OCI-LY3 (cell line): ENCODE measurements around the gene RPTN.

ENCODE experiments used
- H2AFZ ChIP-seq: fragments of 200-600, 300-600 bp; shearing (Covaris generic); 2 replicates; pipeline ENCODE4 v1.6.0; 2014; ENCODE audit warnings: antibody characterized with exemption, low read depth, low read length
- H3K27ac ChIP-seq: fragments of 200-600, 300-600 bp; sonication (generic); 2 replicates; pipeline ENCODE4 v1.5.1; 2014; ENCODE audit warnings: mild to moderate bottlenecking, low read length, moderate library complexity, mixed read lengths
- H3K27me3 ChIP-seq: fragments of 200-600, 300-600 bp; sonication (generic); 2 replicates; pipeline ENCODE4 v1.6.1; 2014; ENCODE audit warnings: low read depth, low read length, mixed read lengths
- H3K36me3 ChIP-seq: fragments of 200-600, 300-600 bp; sonication (generic); replicated peaks from 2 replicates; pipeline ENCODE3; 2014; ENCODE audit warnings: low read depth, low read length, mixed read lengths
- H3K4me1 ChIP-seq: fragments of 300-600, 200-600 bp; sonication (generic); 2 replicates; pipeline ENCODE4 v1.6.1; 2014; ENCODE audit warnings: low read length, mixed read lengths
- H3K4me2 ChIP-seq: fragments of 200-600, 300-600 bp; sonication (generic); 2 replicates; pipeline ENCODE4 v1.6.1; 2014; ENCODE audit warnings: low read length, mixed read lengths
- H3K4me3 ChIP-seq: fragments of 300-600, 200-600 bp; sonication (generic); 2 replicates; pipeline ENCODE4 v1.5.1; 2014; ENCODE audit warnings: antibody characterized with exemption, mild to moderate bottlenecking, low read length, moderate library complexity
- H3K79me2 ChIP-seq: fragments of 300-600, 200-600 bp; shearing (Covaris generic); 2 replicates; pipeline ENCODE4 v1.6.1; 2014; ENCODE audit warnings: mild to moderate bottlenecking, low read length, mixed read lengths
- H3K9ac ChIP-seq: fragments of 300-600, 200-600 bp; shearing (Covaris generic); 2 replicates; pipeline ENCODE4 v1.6.0; 2014; ENCODE audit warnings: mild to moderate bottlenecking, low read length, moderate library complexity
- H3K9me3 ChIP-seq: fragments of 200-600, 300-600 bp; shearing (Covaris generic); 2 replicates; pipeline ENCODE4 v1.6.1; 2014; ENCODE audit warnings: low read length, mixed read lengths; ENCODE audit not compliant: insufficient read depth
- H4K20me1 ChIP-seq: fragments of 200-600, 300-600 bp; sonication (generic); 2 replicates; pipeline ENCODE4 v1.6.1; 2016; ENCODE audit warnings: low read length, mixed read lengths; ENCODE audit not compliant: insufficient read depth
- EZH2phosphoT487 ChIP-seq: fragments of 200-600 bp; shearing (Covaris generic); IDR thresholded peaks from 2 replicates; pipeline ENCODE4 v1.6.1; 2018; ENCODE audit warnings: antibody characterized with exemption, mixed run types, low read depth
- TF ChIP-seq, protein P1 (sequence below): fragments of 200-600, 300-600 bp; sonication (generic); IDR thresholded peaks from 2 replicates; pipeline ENCODE4 v1.5.1; 2014; ENCODE audit warnings: antibody characterized with exemption, low read length, low read depth

RPTN gene

DNA sequence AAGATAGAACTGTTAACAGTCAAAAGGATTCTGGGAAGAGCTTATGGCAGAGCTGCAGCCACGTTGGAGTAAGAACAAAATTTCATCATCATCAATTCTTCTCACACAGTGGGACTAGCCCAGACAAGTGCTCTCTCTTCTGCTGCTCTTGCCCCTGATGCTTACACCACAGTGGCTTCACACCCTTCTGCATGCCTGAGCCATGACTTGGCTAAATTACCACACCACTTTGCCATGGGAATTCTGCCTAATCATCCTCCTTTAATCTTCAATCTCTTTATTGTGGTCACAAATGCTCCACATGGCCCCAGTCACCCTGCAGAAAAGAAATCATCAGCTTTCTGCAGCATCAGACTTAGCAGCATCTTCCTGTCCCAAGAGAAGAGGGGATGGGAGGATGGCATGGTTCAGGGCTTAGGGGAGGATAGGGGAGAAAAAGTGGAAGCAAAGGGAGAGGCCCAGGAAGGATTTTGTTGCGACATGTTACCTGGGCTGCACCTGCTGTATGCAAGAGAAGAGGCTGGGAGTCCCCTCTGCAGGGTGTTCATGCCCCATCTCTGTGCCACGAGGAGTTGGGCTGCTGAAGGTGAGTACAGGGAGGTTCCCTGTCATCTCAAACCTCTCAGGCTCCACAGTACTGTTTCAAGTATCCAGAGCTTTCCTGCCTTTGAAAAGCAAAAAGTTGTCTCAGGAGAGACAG lies 9.0 kb upstream of the RPTN start:
- H3K9ac ChIP-seq = no peak overlapping the region
- no peaks in the 10 kb centered on the region for H3K27me3 ChIP-seq
- no peak overlapping the region for H3K27ac ChIP-seq
- no peak overlapping the region for H2AFZ ChIP-seq
- H4K20me1 ChIP-seq = no peaks in the 10 kb centered on the region
- H3K4me1 ChIP-seq = peaks cover 20% of the 10 kb centered on the region
- no peaks in the 10 kb centered on the region for H3K36me3 ChIP-seq
- H3K4me2 ChIP-seq = no peak overlapping the region
- no peak overlapping the region for H3K4me3 ChIP-seq
- no peaks in the 10 kb centered on the region for H3K9me3 ChIP-seq
- no peak for TF ChIP-seq EZH2phosphoT487
- TF ChIP-seq, protein P1, sequence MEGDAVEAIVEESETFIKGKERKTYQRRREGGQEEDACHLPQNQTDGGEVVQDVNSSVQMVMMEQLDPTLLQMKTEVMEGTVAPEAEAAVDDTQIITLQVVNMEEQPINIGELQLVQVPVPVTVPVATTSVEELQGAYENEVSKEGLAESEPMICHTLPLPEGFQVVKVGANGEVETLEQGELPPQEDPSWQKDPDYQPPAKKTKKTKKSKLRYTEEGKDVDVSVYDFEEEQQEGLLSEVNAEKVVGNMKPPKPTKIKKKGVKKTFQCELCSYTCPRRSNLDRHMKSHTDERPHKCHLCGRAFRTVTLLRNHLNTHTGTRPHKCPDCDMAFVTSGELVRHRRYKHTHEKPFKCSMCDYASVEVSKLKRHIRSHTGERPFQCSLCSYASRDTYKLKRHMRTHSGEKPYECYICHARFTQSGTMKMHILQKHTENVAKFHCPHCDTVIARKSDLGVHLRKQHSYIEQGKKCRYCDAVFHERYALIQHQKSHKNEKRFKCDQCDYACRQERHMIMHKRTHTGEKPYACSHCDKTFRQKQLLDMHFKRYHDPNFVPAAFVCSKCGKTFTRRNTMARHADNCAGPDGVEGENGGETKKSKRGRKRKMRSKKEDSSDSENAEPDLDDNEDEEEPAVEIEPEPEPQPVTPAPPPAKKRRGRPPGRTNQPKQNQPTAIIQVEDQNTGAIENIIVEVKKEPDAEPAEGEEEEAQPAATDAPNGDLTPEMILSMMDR = no peak
- no peaks in the 10 kb centered on the region for H3K79me2 ChIP-seq

DNA sequence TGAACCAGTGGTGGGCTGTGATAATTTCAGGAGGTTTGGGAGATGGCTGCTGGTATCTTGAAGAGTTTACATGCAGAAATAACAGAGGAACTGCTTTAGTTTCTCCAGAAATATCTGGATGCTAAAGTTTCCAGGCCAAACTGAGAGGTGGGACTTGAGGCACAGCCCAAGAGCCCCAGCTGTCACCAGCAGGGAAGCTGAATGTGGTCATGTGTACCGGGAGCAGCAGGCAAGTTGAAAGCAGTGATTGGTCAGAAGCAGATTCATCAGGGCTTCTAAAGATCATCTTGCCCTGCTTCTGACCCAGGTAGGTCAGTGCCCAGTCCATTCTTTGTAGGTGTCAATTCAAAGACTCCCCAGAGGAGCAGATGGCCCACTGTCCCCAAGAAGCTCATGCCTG lies 7.9 kb upstream of the RPTN start:
- Histone ChIP-seq H3K27ac (no peak overlapping the region), H3K4me3 (no peak overlapping the region), H4K20me1 (no peaks in the 10 kb centered on the region), H2AFZ (no peak overlapping the region), H3K4me2 (no peak overlapping the region), H3K36me3 (no peaks in the 10 kb centered on the region), H3K27me3 (no peaks in the 10 kb centered on the region), H3K9ac (no peak overlapping the region), H3K79me2 (no peaks in the 10 kb centered on the region), H3K4me1 (peaks cover 20% of the 10 kb centered on the region), H3K9me3 (no peaks in the 10 kb centered on the region)
- TF ChIP-seq, protein P1 = no peak
- TF ChIP-seq EZH2phosphoT487 = no peak

DNA sequence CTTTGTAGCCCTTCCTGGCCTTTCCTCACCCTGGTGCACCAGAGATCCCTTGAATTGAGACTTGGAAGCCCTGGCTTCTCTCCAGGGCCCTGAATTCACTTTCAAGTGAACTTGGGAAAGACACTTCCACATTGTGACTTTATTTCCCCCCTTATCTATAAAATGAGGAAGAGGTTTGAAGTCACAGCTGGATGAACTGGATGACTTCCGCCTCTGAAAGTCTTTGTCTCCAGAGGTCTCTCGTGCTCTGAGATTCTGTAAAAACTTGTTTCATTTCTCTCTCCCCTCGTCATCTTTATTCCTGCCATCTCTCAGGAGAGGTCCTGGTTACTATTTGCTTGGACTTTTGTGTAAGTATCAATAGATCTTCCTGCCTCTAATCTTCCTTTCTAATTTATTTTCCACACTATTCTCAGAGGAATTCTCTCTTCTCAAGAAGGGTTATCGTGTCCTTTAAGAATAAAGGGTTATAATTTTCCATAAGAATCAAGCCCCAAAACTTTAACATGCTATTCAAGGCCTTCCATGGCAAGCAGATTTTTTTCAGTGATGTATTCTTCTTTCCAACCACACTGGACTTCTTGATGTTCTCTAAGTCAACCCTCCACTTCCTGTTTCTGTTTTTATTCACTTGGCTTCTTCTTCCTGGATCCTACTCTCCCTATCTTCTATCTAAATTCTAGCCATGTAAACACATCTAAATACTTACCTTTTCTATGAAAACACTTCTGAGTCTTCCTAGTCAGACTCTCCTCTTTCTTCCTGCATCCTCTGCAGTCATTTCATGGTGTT lies 6.5 kb upstream of the RPTN start:
- TF ChIP-seq EZH2phosphoT487 = no peak
- TF ChIP-seq, protein P1 = no peak
- Histone ChIP-seq H3K36me3 (no peaks in the 10 kb centered on the region), H3K9me3 (no peaks in the 10 kb centered on the region), H2AFZ (no peak overlapping the region), H3K27me3 (no peaks in the 10 kb centered on the region), H4K20me1 (no peaks in the 10 kb centered on the region), H3K4me2 (peak overlapping the region; percentile 28; the same call in 1 of the 2 replicates), H3K79me2 (no peaks in the 10 kb centered on the region), H3K27ac (no peak overlapping the region), H3K9ac (no peak overlapping the region), H3K4me3 (no peak overlapping the region), H3K4me1 (peaks cover 23% of the 10 kb centered on the region)

DNA sequence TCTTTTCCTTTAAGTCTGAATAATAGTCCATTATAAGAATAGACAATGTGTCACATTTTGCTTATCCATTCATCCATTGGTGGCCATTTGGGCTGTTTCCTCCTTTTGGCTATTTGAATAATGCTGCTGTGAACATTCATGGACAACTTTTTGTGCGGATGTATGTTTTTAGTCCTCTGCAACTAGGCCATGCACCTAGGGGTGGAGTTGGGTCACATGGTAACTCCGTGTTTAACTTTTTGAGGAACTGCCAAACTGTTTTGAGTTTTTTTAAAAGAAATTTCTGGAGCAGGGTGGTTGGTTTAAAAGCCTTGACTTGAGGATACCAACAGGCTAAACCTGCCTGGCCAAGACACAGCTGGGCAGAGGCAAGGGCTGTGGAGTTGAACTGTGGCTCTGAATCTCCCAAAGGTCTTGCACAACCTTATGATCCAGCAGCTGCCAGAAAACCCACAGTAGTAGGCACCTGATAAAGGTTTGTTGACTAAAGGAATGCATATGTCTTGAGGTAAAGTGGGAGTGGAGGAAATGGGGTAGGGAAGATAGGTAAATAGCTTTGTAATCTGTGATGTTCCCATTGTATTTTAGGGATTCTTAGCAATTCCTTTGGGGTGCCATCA lies 5.6 kb upstream of the RPTN start:
- Histone ChIP-seq H3K27ac (no peak overlapping the region), H3K27me3 (no peaks in the 10 kb centered on the region), H3K79me2 (no peaks in the 10 kb centered on the region), H3K4me3 (no peak overlapping the region), H4K20me1 (no peaks in the 10 kb centered on the region), H3K9me3 (no peaks in the 10 kb centered on the region), H3K4me1 (peaks cover 23% of the 10 kb centered on the region), H2AFZ (no peak overlapping the region), H3K9ac (no peak overlapping the region), H3K36me3 (no peaks in the 10 kb centered on the region), H3K4me2 (no peak overlapping the region)
- TF ChIP-seq, protein P1 = no peak
- TF ChIP-seq EZH2phosphoT487 = no peak
